ENCODE data around the gene MAPK8IP1.

- TF ChIP-seq CTCF (IDR thresholded peaks at IDR 0.05) (no peak), POLR2A (IDR thresholded peaks at IDR 0.05) (no peak)
Measured at GRCh38 chr11:45926001-45926401, 40.5 kb downstream of the MAPK8IP1 start.

All from thyroid gland (tissue), 4 donors.